Activated naive CD8-positive, alpha-beta T cell (primary cell): ENCODE results near the gene IPO13.

Experiments used
- H3K27ac Mint-ChIP-seq: one replicate; pipeline ENCODE4 v1.8.0; 2021; ENCODE audit warnings: mixed read lengths
- H3K27me3 Mint-ChIP-seq: one replicate; pipeline ENCODE4 v1.8.0; 2021; ENCODE audit warnings: mixed read lengths
- H3K36me3 Mint-ChIP-seq: one replicate; pipeline ENCODE4 v1.8.0; 2021; ENCODE audit warnings: mixed read lengths
- H3K4me1 Mint-ChIP-seq: one replicate; pipeline ENCODE4 v1.8.0; 2021; ENCODE audit warnings: low read depth, mixed read lengths
- H3K4me3 Mint-ChIP-seq: one replicate; pipeline ENCODE4 v1.8.0; 2021; ENCODE audit warnings: mild to moderate bottlenecking, mixed read lengths
- H3K9me3 Mint-ChIP-seq: one replicate; pipeline ENCODE4 v1.8.0; 2021; ENCODE audit warnings: low read depth, mixed read lengths

IPO13 gene

DNA sequence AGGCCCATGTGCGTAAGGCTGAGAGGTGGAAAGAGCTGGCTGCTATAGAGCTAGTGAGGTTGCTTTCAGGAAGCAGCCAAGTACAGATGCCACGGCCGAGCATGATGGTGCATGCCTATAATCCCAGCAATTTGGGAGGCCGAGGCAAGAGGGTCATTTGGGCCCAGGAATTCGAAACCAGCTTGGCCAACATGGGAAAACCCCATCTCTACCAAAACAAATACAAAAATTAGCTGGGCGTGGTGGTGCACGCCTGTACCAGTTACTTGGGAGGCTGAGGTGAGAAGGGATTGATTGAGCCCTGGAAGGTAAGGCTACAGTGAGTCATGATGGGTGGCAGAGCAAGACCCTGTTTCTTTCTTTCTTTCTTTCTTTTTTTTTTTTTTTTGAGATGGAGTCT, 47.3 kb downstream of the IPO13 start:
- Mint-ChIP-seq H3K27me3 (no peaks in the 10 kb centered on the region), H3K9me3 (no peaks in the 10 kb centered on the region), H3K36me3 (peaks cover 2% of the 10 kb centered on the region), H3K27ac (no peak overlapping the region), H3K4me3 (no peak overlapping the region), H3K4me1 (peaks cover 13% of the 10 kb centered on the region)

DNA sequence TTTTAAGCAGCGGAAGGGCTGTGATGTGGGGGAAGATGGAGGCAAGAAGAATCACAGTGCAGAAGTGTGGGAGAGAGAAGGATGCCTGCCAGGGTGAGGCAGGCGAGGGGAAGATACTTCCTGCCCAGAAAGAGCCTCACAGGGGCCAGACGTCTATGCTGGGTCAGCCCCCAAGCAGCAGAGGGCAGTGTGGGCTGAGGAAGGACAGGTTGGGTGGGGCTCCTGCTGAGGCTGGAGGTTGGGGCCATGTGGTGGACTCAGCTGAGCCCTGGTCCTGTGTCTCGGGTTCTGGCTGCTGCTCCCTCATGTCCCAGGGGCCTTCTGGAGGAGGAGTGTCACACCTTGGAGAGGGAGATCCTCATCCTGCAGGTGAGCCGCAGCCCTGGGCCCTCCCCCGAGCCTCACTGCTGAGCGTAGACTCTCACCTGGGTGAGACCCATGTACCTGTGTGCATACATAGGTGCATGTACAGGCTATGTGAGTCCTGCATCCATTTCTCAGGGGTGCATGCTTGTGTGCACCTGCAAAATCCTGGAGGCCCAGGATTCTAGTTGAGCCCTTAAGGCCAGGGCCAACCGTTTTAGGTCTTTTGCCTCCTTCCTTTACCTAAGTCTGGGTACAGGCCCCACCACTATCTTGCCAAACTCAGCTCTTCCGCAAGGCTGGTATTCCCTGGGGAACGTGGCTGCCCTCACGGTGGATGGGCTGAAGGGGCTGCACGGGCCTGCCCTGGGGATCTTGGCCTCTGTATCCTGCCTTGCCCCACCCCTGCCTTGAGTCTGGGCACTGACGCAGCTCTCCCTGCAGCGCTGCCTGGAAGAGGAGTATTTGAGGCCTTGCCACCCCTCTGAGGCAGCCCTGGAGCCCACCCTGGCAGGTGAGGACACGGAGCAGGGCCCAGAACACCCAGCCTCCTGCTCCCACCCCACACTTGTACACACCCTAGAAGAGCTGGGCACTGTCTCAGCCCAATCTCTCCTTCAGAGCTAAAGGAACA, 48.3 kb downstream of the IPO13 start:
- peaks cover 2% of the 10 kb centered on the region for H3K36me3 Mint-ChIP-seq
- H3K9me3 Mint-ChIP-seq: no peaks in the 10 kb centered on the region
- peaks cover 13% of the 10 kb centered on the region for H3K4me1 Mint-ChIP-seq
- H3K4me3 Mint-ChIP-seq: no peak overlapping the region
- H3K27me3 Mint-ChIP-seq: no peaks in the 10 kb centered on the region
- H3K27ac Mint-ChIP-seq: no peak overlapping the region

DNA sequence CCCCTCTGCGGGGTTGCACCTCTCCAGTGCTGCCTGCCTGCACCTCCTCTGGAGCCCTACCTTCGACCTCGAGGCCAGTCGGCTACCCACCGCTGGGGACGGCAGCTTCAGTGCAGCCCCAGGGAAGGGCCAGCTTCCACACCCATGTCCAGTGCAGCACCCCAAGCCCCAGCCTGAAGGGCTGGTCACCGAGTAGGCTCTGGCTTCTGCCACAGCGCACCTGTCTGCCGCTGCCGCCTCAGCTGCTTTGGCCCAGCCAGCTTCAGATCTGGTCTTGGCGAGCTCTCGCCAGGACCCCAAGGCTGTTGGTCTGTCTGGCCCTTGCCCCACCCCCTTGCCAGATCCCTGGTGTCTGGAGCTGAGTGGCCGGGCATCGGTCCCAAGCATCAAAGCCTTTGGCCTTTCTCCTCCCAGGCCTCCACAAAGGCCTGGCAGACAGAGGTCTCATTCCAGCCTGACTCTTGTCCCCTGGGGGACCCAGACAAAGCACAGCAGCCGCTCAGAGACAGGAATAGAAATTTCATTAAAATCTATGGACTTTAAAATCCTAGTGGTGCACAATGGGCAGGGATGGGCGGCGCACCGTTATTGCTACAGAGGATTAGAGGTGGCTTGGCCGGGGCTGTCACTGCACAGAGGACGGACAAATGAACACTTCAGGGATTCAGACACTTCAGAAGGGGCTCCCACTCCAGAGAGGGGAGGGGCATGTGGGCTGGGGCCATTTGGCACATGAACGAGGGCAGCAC, 49.4 kb downstream of the IPO13 start:
- Mint-ChIP-seq H3K27ac (no peak overlapping the region), H3K27me3 (no peaks in the 10 kb centered on the region), H3K4me1 (peaks cover 12% of the 10 kb centered on the region), H3K9me3 (no peaks in the 10 kb centered on the region), H3K4me3 (no peak overlapping the region), H3K36me3 (peaks cover 5% of the 10 kb centered on the region)

DNA sequence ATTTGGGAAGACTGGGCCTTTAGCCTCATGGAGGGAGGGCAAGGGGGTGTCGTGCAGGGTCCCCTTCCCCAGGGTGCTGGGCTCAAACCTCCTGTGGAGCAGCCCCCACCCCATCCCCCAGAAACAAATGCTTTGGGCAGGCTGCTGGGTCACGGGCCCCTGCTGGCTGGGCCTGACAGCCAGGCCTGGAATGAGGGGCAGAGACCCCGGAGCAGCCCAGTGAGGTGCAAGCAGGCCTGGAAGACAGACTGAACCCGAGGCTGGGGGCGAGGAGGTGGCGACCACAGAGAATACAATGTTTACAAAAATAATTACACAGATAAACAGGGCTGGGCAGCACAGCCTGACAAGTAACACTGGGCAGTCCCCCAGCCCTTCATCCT, 50.0 kb downstream of the IPO13 start:
- no peak overlapping the region for H3K4me3 Mint-ChIP-seq
- no peak overlapping the region for H3K27ac Mint-ChIP-seq
- H3K27me3 Mint-ChIP-seq: no peaks in the 10 kb centered on the region
- no peaks in the 10 kb centered on the region for H3K9me3 Mint-ChIP-seq
- peaks cover 5% of the 10 kb centered on the region for H3K36me3 Mint-ChIP-seq
- H3K4me1 Mint-ChIP-seq: peaks cover 9% of the 10 kb centered on the region

DNA sequence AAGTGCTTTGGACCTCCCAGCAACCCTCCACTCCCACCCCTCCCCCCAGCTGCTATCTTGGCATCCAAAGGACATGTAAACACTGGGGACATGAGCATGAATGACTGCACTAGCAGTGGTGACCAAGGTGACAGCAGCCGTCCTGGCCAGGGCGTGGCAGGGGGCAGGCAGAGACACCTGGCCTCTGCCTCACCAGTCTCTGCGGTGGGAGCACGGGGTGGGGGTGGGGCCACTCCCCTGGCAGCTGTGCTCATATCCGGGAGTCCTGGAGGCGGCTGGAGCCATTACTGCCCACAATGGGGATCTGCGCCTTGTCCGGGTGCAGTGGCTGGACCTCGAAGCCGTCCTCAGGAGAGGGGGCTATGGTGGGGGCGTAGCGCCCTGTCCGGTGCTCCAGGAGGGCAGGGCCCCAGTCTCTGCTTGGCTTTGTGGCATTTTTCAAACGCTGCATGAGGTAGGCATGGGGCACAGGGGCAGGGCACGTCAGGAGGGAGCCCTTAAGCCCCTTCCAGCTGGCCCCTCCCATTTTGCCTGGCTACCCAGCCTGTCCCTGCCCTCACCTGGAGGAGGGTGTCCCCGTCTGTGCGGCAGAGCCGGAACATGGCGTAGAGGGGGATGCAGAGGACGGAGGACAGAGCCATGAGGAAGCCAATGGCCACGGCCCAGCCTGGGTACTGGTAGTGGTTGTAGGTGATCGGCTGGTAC, 50.7 kb downstream of the IPO13 start:
- no peaks in the 10 kb centered on the region for H3K27me3 Mint-ChIP-seq
- H3K4me1 Mint-ChIP-seq: peaks cover 4% of the 10 kb centered on the region
- H3K4me3 Mint-ChIP-seq: no peak overlapping the region
- H3K36me3 Mint-ChIP-seq: peaks cover 5% of the 10 kb centered on the region
- no peak overlapping the region for H3K27ac Mint-ChIP-seq
- H3K9me3 Mint-ChIP-seq: no peaks in the 10 kb centered on the region

DNA sequence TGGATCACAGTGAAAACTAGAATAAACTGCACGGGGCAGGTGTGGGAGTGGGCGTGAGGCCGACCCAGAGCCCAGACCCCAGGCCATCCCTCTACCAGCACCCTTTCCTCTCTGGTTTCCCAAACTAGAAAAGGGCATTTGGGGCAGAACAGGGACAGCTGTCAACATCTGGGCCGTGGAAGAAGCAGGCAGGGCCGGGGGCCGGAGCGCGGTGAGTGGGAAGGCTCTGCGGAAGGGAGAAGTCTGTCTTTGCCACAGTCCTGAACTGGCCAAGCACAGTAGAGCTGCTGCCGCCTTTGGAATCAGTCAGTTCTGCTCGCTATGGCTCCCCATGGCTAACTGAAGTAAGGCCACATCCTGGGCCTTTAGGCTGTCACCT, 51.2 kb downstream of the IPO13 start:
- Mint-ChIP-seq H3K4me1 (no peaks in the 10 kb centered on the region), H3K9me3 (no peaks in the 10 kb centered on the region), H3K36me3 (peaks cover 5% of the 10 kb centered on the region), H3K27ac (no peak overlapping the region), H3K4me3 (no peak overlapping the region), H3K27me3 (no peaks in the 10 kb centered on the region)

DNA sequence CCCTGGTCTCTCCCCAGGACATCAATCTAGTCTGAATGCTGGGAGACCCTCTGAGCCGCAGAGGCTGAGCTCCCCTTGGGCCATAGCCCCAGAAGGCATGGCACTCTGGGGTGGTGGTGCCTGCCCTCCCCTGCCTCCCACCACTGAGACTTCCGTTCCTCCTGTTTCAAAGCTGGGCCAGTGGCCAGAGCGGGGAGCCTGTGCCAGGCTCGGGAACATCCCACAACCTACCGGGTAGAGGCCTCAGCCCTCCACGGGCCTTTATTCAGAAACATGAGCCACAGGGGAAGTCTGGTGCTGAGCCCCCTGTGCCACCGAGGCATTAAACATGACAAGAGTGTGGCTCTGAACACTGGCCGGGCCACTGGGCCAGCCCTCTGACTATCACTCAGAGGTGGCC, 52.7 kb downstream of the IPO13 start:
- Mint-ChIP-seq H3K36me3 (peaks cover 5% of the 10 kb centered on the region), H3K4me3 (no peak overlapping the region), H3K9me3 (no peaks in the 10 kb centered on the region), H3K27me3 (no peaks in the 10 kb centered on the region), H3K4me1 (no peaks in the 10 kb centered on the region), H3K27ac (no peak overlapping the region)

DNA sequence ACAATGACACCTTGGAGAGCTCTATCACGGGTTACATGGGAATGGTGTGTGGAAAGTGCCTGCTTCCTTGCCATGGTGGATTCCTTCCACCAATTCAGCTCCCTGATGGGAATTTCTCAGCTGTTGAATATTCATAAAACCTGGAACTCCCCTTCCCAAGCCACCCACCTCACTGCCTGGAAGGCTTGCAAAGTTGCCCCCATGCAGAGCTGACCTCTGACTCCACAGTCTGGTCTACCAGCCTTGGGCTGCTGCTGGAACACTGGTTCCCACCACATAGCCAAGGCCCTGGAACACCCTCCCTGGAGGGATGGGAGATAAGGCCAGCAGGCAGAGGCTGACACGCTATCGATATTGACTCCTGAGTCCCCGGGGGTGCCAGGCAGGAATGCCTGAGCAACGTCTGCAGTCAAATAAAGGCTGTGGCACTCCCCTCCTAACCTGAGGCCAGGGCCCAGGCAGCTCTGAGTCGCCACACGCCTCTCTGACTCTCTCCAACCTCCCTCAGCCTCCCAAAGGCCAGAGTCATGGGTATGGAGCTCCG, 53.4 kb downstream of the IPO13 start:
- no peaks in the 10 kb centered on the region for H3K9me3 Mint-ChIP-seq
- H3K4me3 Mint-ChIP-seq: no peak overlapping the region
- no peaks in the 10 kb centered on the region for H3K27me3 Mint-ChIP-seq
- H3K27ac Mint-ChIP-seq: no peak overlapping the region
- H3K4me1 Mint-ChIP-seq: no peaks in the 10 kb centered on the region
- H3K36me3 Mint-ChIP-seq: peaks cover 5% of the 10 kb centered on the region

DNA sequence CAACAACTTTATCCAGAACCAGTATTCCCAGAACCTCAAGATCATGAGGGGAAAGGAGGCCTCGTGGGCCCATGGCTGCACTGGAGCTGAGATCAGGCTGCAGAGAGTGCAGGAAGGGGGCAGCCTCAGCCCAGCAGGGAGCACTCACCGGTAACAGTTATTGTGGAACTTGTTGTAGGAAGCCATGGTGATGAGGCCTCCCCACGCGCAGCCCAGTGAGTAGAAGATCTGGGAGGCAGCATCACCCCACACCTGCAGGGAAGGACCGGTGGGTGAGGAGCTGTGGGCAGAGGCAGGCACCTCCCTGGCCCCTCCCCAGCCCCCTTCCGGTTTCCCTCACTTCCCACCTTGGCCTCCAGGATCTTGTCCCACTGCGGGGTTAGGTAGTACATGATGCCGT, 55.4 kb downstream of the IPO13 start:
- Mint-ChIP-seq H3K27ac (no peak overlapping the region), H3K4me1 (no peaks in the 10 kb centered on the region), H3K4me3 (no peak overlapping the region), H3K27me3 (no peaks in the 10 kb centered on the region), H3K36me3 (peaks cover 5% of the 10 kb centered on the region), H3K9me3 (no peaks in the 10 kb centered on the region)

DNA sequence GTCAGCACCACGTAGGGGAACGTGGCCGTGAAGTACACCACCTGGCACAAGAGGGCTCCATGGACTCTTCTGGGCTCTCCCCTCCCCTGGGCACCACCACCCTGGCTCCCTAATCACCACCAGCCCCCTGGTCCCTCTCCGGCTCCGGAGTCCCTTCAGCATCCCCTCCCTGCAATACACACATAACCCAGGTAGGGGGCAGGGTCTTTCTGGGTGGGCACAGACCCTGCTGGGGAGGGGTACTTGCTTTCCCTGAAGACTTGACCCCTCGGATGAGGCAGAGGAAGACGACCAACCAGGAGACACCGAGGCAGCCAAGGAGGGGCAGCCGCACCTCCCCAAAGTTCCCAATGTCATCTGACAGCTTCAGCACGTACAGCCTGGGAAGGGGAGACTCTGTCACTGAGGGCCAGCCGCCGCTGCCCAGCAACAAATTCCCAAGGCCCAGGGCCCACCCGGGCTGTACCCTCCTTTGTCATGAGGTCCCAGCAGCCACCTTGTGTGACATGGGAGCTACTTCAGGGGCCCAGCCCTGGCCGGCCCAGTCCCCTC, 55.9 kb downstream of the IPO13 start:
- Mint-ChIP-seq H3K4me1 (no peaks in the 10 kb centered on the region), H3K36me3 (peaks cover 5% of the 10 kb centered on the region), H3K4me3 (no peak overlapping the region), H3K9me3 (no peaks in the 10 kb centered on the region), H3K27ac (no peak overlapping the region), H3K27me3 (no peaks in the 10 kb centered on the region)

DNA sequence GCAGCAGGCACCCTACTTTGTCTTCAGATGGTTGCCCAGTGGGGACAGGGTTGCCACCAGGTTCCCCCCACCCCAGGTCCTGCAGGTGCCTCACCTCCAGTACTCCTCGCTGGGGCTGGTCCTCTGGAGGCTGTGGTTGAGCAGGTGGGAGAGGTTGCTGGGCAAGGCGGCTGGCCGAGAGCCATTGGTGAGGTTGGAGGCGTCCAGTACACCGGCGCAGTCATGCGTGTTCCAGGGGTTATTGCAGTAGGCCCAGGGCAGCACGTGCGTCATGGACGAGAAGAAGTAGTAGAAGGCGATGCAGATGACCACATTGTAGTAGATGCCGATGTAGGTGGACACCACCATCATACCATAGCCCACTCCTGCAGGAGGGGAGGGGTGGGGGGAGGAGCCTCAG, 61.5 kb downstream of the IPO13 start:
- H3K36me3 Mint-ChIP-seq: no peaks in the 10 kb centered on the region
- no peaks in the 10 kb centered on the region for H3K9me3 Mint-ChIP-seq
- H3K4me1 Mint-ChIP-seq: peaks cover 6% of the 10 kb centered on the region
- H3K27ac Mint-ChIP-seq: no peak overlapping the region
- H3K4me3 Mint-ChIP-seq: no peak overlapping the region
- H3K27me3 Mint-ChIP-seq: no peaks in the 10 kb centered on the region

DNA sequence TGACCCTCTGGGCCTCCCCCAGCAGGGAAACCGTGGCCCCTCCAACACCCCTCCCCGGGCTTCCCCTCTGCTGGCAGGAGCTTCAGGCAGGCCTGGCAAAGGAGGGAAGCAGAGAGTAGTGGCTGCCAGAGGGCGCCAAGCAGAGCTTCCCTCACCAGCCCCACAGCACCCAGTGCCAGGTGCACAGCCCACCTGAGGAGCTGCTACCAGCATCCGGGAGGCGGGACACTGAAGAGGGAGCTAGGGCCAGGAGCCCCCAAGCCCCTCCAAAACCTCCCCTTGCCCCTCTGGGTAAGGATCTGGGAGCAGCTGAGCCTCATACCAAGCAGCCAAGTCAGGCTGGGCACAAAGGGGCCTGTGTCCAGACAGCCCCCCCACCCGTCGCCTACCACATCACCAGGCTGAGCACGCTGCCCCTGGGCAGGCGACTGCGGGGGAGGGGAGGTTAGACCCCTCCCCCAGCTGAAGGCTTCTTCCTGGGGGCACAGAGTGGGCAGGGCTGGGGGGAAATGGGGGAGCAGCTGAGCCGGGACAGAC, 64.3 kb downstream of the IPO13 start:
- Mint-ChIP-seq H3K27ac (no peak overlapping the region), H3K4me1 (peaks cover 14% of the 10 kb centered on the region), H3K36me3 (no peaks in the 10 kb centered on the region), H3K27me3 (no peaks in the 10 kb centered on the region), H3K9me3 (no peaks in the 10 kb centered on the region), H3K4me3 (no peak overlapping the region)

DNA sequence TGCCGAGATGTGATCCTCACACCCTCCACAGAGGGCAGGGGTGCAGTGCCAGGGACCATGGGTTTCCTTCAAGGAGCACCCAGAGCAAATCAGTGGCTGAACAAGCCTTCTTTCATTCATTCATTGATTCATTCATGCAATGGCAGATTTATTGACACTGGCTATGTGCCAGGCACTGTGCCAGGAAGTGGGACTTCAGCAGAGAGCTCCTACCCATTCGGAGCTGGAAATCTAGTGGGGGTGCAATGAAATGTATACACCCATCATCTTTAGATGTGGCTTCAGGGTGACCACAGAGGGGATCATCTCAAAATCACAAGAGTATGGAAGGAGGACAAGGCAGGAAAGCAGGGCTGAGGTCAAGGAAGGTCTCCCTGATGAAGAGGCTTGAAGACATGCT, 65.7 kb downstream of the IPO13 start:
- no peak overlapping the region for H3K27ac Mint-ChIP-seq
- H3K9me3 Mint-ChIP-seq: no peaks in the 10 kb centered on the region

DNA sequence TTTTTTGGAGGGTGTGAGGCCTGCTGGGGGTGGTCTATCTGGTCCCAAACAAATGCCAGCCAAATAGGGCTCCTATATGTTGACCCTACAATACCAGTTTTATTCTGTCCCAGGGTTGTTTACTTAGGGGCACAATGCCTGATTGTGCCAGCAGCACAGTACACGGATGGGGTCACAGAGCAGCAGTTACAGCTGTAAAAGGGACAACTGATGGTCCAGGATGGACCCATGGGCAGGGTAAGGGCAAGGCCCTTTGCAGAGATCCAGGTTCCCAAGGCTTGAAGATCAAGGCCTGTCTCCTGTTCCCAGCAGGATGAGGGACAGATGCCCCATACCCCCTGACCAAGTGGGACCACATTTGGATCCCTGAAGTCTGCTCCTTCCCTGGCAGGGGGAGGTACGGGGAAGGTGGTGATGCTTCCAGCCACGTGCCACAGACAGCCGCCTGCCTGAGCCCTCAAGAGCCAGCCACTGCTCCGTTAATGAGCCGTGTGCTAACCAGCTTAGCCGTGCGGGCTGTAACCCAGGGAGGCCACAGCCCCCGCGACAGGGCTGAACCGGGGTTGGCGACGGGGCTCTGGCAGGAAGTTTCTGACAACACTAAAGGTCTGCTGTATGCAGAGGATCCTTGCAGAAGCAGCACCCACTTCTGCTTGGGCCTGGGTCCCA, 66.3 kb downstream of the IPO13 start:
- H3K4me1 Mint-ChIP-seq: peaks cover 14% of the 10 kb centered on the region
- H3K36me3 Mint-ChIP-seq: no peaks in the 10 kb centered on the region
- no peak overlapping the region for H3K4me3 Mint-ChIP-seq
- H3K27ac Mint-ChIP-seq: no peak overlapping the region
- H3K27me3 Mint-ChIP-seq: no peaks in the 10 kb centered on the region
- H3K9me3 Mint-ChIP-seq: no peaks in the 10 kb centered on the region

More for the DNA sequence above, 65.7 kb downstream of the IPO13 start:
- no peak overlapping the region for H3K4me3 Mint-ChIP-seq
- peaks cover 14% of the 10 kb centered on the region for H3K4me1 Mint-ChIP-seq
- no peaks in the 10 kb centered on the region for H3K36me3 Mint-ChIP-seq
- H3K27me3 Mint-ChIP-seq: no peaks in the 10 kb centered on the region
